Measurements from ENCODE around the gene GPR137B.
"Not testable (repeated sequence)": the region's sequence is repeated elsewhere in the genome, so short reads cannot be mapped to it uniquely, and the experiment has no call there.

GPR137B gene

DNA sequence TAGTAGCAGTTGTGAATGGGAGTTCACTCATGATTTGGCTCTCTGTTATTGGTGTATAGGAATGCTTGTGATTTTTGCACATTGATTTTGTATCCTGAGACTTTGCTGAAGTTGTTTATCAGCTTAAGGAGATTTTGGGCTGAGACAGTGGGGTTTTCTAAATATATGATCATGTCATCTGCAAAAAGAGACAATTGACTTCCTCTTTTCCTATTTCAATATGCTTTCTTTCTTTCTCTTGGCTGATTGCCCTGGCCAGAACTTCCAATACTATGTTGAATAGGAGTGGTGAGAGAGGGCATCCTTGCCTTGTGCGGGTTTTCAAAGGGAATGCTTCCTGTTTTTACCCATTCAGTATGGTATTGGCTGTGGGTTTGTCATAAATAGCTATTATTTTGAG, 45.7 kb downstream of the GPR137B start:
- DNase-seq (ENCODE audit: low read depth in 2 of 2), result not testable (repeated sequence)

GRCh38 chr1:236193184-236193583, 50.8 kb downstream of the GPR137B start:
- DNase-seq (ENCODE audit: low read depth in 2 of 2), result no peak

GRCh38 chr1:236200925-236201324, 58.6 kb downstream of the GPR137B start:
- DNase-seq (ENCODE audit: low read depth in 2 of 2), result no peak

DNA sequence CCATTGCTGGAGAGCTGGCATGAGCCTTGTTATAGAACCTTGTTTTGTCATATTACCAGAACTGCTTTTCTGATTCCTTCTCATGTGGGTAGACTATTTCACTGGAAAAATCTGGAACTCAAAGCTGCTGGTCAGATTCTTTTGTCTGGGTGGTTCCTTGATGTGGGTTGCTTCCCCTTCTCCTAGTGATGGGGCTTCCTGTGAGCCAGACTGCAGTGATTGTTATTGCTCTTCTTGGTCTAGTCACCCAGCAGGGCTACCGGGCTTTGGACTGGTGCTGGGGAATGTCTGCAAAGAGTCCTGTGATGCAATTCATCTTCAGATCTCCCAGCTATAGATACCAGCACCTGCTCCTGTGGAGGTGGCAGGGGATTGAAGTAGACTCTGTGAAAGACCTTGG, 59.4 kb downstream of the GPR137B start:
- no peak for DNase-seq (ENCODE audit: low read depth in 2 of 2)

GRCh38 chr1:236204039-236204438, 61.7 kb downstream of the GPR137B start:
- DNase-seq (ENCODE audit: low read depth in 2 of 2), result no peak

DNA sequence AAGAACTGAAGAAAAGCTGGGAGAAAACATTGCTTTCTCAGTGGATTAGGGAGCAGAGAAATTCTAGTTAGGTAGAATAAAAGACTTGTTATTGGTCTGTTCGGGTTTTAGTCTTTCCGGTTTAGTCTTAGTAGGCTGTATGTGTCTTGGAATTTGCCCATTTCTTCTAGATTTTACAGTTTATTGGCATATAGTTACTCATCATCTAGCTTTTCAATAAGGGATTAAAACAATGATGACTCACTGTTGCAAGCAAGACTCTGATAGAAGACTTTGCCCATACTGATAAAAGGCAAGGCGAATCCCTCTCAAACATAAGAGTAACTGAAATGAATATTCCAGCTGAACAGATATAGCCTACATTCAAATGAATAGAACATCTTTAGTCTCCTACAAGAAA, 62.3 kb downstream of the GPR137B start:
- DNase-seq (ENCODE audit: low read depth in 2 of 2), result no peak

DNA sequence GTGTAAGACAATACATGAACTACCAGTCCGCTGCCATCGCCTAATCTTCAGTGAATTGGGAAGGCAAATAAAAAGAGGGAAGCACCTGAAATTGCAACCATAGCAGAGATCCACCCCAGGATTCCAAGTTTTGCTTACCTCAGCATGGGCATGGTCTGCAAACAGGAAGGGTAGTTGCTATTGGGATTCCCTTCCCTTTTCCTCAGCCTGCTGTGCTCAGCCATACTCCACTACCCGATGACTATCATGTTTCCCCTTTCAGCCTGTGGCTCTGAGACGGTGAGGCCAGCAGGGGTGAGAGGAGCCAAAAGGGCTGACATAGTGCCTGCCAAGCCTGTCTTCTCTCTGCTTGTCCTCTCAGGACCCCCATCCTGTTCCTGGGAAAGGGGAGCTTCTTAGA, 64.2 kb downstream of the GPR137B start:
- DNase-seq (ENCODE audit: low read depth in 2 of 2), result no peak

DNA sequence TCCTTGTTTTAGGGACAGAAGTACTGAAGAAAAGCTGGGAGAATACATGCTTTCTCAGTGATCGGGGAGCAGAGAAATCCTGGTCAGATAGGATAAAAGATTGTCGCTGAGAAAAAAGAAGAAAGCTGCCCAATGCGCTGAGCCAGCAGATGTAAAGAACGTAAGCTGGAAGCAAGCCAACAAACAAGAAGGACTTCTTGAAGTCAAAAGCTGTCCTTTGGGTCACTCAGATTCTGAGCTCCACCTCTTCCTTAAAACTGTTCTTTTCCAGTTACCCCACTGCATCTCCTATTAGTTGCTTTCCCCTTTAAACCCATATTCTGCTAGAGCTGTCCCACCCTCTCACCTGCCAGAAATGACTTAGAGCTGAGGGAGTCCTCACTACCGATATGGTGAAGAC, 64.8 kb downstream of the GPR137B start:
- no peak for DNase-seq (ENCODE audit: low read depth in 2 of 2)

GRCh38 chr1:236207569-236207968, 65.2 kb downstream of the GPR137B start:
- no peak for DNase-seq (ENCODE audit: low read depth in 2 of 2)

DNA sequence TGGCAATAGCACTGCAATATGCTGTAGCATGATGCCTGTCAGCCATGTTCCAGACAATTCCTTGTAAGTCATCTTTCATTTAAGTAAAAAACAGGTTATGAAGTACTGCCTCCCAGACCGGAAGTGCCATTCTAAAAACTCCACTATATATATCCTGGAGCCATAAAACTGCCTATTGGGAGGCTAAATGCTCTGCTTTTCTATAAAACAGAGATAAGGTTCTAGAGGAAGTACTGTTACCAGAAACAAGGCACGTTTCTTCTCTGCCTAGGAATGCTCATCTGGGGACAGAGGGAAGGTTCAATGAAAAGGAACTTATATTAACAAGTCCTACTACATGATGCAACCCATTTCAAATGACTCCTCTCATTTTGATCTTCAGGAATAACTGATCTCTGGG, 66.8 kb downstream of the GPR137B start:
- DNase-seq (ENCODE audit: low read depth in 2 of 2), result no peak

GRCh38 chr1:236209713-236210112, 67.4 kb downstream of the GPR137B start:
- no peak for DNase-seq (ENCODE audit: low read depth in 2 of 2)

- DNase-seq (ENCODE audit: low read depth in 2 of 2), result no peak
Observed at GRCh38 chr1:236211815-236212214, 69.5 kb downstream of the GPR137B start.

- DNase-seq (ENCODE audit: low read depth in 2 of 2), result no peak
Observed at GRCh38 chr1:236213534-236213933, 71.2 kb downstream of the GPR137B start.

- no peak for DNase-seq (ENCODE audit: low read depth in 2 of 2)
Observed at GRCh38 chr1:236214761-236215160, 72.4 kb downstream of the GPR137B start.

GRCh38 chr1:236220473-236220872, 78.1 kb downstream of the GPR137B start:
- no peak for DNase-seq (ENCODE audit: low read depth in 2 of 2)

DNA sequence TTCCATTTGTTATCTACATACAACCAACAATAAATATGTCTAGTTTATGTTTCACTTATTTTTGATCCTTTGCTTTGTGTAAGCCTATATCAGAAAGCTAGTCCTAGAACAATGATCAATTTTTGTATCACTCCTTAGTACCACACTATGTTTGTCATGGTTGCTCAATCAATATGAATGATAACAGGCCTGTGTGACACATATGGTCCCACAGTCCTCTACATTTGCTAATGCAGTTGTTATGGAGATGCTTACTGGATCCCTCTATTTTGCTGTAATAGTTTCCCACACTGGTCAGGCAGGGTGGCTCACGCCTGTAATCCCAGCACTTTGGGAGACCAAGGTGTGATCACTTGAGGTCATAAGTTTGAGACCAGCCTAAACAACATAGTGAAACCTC, 80.3 kb downstream of the GPR137B start:
- no peak for DNase-seq (ENCODE audit: low read depth in 2 of 2)

- no peak for DNase-seq (ENCODE audit: low read depth in 2 of 2)
Observed at GRCh38 chr1:236228411-236228810, 86.1 kb downstream of the GPR137B start.

DNA sequence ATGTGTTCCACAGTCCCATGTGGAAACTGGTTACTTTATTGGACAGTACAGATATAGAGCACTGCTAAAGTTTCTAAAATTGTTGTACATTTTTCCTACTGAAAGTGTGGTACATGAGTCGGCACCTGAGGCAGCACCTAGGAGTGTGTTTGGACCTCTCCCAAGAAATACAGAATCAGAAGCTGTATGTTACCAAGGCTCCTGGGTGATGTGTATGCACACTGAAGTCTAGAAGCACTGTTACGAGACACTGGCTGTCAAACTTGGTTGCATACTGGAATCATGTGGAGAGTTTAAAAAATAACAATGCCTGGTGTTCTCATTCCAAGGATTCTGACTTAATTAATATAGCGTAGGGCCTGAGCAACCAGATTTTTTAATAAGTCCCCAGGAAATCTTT, 92.8 kb downstream of the GPR137B start:
- no peak for DNase-seq (ENCODE audit: low read depth in 2 of 2)

- no peak for DNase-seq (ENCODE audit: low read depth in 2 of 2)
Observed at GRCh38 chr1:236239092-236239585, 96.8 kb downstream of the GPR137B start.

- DNase-seq (ENCODE audit: low read depth in 2 of 2), result no peak
Observed at GRCh38 chr1:236240675-236241074, 98.3 kb downstream of the GPR137B start.

- no peak for DNase-seq (ENCODE audit: low read depth in 2 of 2)
Observed at GRCh38 chr1:236242568-236242967, 100.2 kb downstream of the GPR137B start.

DNA sequence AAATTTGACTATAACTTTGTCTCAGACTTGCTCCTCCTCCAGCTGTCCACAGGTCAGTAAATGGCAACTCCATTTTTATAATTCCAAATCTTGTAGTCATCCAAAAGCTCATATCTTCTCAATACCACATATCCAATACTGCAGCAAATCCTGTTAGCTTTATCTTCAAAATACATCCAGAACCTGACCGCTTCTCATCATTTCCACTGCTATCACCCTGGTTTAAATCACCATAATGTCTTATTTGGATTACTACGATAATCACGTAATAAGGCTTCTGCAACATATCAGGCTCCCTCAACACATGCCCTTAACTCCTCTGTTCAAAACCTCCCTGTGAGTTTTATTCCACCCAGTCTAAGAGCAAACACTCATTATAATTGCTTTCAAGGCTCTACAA, 104.9 kb downstream of the GPR137B start:
- no peak for DNase-seq (ENCODE audit: low read depth in 2 of 2)

DNA sequence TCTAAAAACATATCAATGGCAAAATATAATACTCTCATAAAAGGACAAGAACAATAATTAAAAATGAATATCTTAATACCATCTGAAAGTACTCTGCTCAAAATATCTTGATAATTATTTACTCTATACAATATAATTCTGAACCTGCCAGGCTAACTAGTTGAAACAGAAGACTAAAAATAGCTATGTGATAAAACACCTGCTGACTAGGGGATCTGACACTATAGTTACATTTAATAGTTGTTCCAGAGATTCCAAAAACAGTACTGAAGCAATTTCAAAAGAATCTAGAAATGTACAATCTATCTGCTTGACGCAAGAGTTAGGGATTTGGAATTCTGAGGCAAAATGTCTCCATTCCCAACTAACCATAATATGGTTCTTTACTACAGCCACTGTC, 109.2 kb downstream of the GPR137B start:
- no peak for DNase-seq (ENCODE audit: low read depth in 2 of 2)

GRCh38 chr1:236253119-236253518, 110.8 kb downstream of the GPR137B start:
- no peak for DNase-seq (ENCODE audit: low read depth in 2 of 2)

Measured in activated CD8-positive, alpha-beta memory T cell treated with anti-CD3 and anti-CD28 coated beads for 4 hours (primary cell).